NT2/D1 (cell line): Measurements from ENCODE around the gene AARS2.
"Not testable (repeated sequence)": the region's sequence is repeated elsewhere in the genome, so short reads cannot be mapped to it uniquely, and the experiment has no call there.

Experiments used
- DNase-seq: peaks from one replicate; pipeline ENCODE4 v3.0.0-alpha.2; 2011; ENCODE audit warnings: low read depth, low spot score
- H3K27me3 ChIP-seq: 2 replicates; pipeline ENCODE4 v1.6.0; 2011; ENCODE audit warnings: mild to moderate bottlenecking; ENCODE audit not compliant: insufficient read length, insufficient read depth
- H3K36me3 ChIP-seq: 2 replicates; pipeline ENCODE4 v1.6.1; 2011; ENCODE audit warnings: mild to moderate bottlenecking, low read length, mixed read lengths; ENCODE audit not compliant: insufficient read depth, insufficient read length
- H3K4me1 ChIP-seq: 2 replicates; pipeline ENCODE4 v1.5.1; 2011; ENCODE audit not compliant: insufficient read depth, insufficient read length
- H3K4me3 ChIP-seq: 2 replicates; pipeline ENCODE4 v1.5.1; 2011; ENCODE audit warnings: low read depth; ENCODE audit not compliant: insufficient read length
- H3K9ac ChIP-seq: 2 replicates; pipeline ENCODE4 v1.6.0; 2011; ENCODE audit warnings: low read depth; ENCODE audit not compliant: insufficient read length
- H3K9me3 ChIP-seq: 2 replicates; pipeline ENCODE4 v1.5.1; 2011; ENCODE audit warnings: mild to moderate bottlenecking, low read length; ENCODE audit not compliant: insufficient read depth
- SUZ12 ChIP-seq: IDR thresholded peaks from 2 replicates; pipeline ENCODE4 v1.6.1; 2011; ENCODE audit not compliant: insufficient read length, insufficient read depth; ENCODE audit errors: extremely low read depth
- YY1 ChIP-seq: IDR thresholded peaks from 2 replicates; pipeline ENCODE4 v1.6.1; 2011; ENCODE audit not compliant: insufficient read length, insufficient read depth
- ZNF274 ChIP-seq: IDR thresholded peaks from 2 replicates; pipeline ENCODE4 v1.6.1; 2011; ENCODE audit warnings: mild to moderate bottlenecking, low read depth, low read length

AARS2 gene

GRCh38 chr6:44338228-44339122, 25.3 kb upstream of the AARS2 start:
- no peak for TF ChIP-seq ZNF274

GRCh38 chr6:44335631-44336030, 22.5 kb upstream of the AARS2 start:
- Histone ChIP-seq H3K36me3 (no peaks in the 10 kb centered on the region), H3K27me3 (no peaks in the 10 kb centered on the region), H3K4me3 (no peak overlapping the region), H3K9ac (no peak overlapping the region), H3K9me3 (no peaks in the 10 kb centered on the region), H3K4me1 (no peaks in the 10 kb centered on the region)
- TF ChIP-seq YY1 = no peak
- no peak for TF ChIP-seq ZNF274
- TF ChIP-seq SUZ12 = no peak
- no peak for DNase-seq

More at GRCh38 chr6:44338228-44339122, 25.3 kb upstream of the AARS2 start:
- H3K27me3 ChIP-seq = no peaks in the 10 kb centered on the region
- no peaks in the 10 kb centered on the region for H3K36me3 ChIP-seq
- no peak overlapping the region for H3K4me3 ChIP-seq
- no peaks in the 10 kb centered on the region for H3K4me1 ChIP-seq
- no peaks in the 10 kb centered on the region for H3K9me3 ChIP-seq
- no peak overlapping the region for H3K9ac ChIP-seq
- peak; percentile 52 for DNase-seq

DNA sequence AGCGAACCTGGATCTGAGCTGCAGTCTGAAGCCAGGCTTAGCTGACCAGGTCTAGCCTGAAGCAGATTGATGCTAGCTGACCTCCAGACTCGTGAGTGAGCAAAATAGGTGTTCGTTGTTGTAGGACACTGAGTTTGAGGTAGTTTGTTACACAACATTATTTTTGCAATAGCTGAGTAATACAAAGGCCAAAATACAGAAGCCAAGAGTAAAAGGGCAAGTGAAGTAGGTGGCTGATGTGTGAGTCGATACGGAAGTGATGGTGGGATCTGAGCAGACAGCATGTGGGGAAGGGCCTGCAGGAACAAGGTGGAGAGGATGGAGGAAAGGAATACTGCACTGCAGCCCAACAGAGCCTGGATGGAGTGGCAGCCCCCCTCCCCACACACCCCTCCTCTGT, 20.8 kb upstream of the AARS2 start:
- Histone ChIP-seq H3K27me3 (no peaks in the 10 kb centered on the region), H3K36me3 (no peaks in the 10 kb centered on the region), H3K4me3 (no peak overlapping the region), H3K9me3 (no peaks in the 10 kb centered on the region), H3K9ac (no peak overlapping the region), H3K4me1 (no peaks in the 10 kb centered on the region)
- DNase-seq = no peak
- no peak for TF ChIP-seq YY1
- no peak for TF ChIP-seq SUZ12
- TF ChIP-seq ZNF274 = no peak

- Histone ChIP-seq H3K27me3 (no peaks in the 10 kb centered on the region), H3K36me3 (no peaks in the 10 kb centered on the region), H3K9ac (no peak overlapping the region), H3K9me3 (no peaks in the 10 kb centered on the region), H3K4me1 (no peaks in the 10 kb centered on the region), H3K4me3 (no peak overlapping the region)
- no peak for TF ChIP-seq ZNF274
- TF ChIP-seq YY1 = no peak
- TF ChIP-seq SUZ12 = no peak
- no peak for DNase-seq
Observed at GRCh38 chr6:44333273-44333919, 20.2 kb upstream of the AARS2 start.

DNA sequence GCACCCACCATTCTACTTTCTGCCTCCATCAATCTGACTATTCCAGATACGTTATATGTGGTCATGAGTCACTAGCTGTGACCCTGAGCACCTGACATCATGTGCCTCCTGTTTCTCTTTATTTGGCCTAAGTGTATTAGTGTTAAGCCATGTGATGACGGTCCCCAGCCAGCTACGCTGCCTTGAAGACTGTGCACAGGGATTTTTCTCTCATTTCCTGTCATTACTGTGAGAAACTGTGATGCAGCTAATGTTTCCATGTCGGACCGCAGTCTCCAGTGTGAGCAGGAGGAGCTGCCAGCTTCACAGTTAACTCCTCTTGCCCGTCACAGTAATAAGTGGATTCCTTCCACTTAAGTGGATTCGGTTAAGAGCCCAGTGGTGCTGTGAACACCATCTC, 19.4 kb upstream of the AARS2 start:
- TF ChIP-seq ZNF274 (no peak), SUZ12 (no peak), YY1 (no peak)
- DNase-seq = no peak
- H3K36me3 ChIP-seq = no peaks in the 10 kb centered on the region
- H3K4me1 ChIP-seq = no peaks in the 10 kb centered on the region
- no peaks in the 10 kb centered on the region for H3K27me3 ChIP-seq
- H3K9ac ChIP-seq = no peak overlapping the region
- no peak overlapping the region for H3K4me3 ChIP-seq
- no peaks in the 10 kb centered on the region for H3K9me3 ChIP-seq

DNA sequence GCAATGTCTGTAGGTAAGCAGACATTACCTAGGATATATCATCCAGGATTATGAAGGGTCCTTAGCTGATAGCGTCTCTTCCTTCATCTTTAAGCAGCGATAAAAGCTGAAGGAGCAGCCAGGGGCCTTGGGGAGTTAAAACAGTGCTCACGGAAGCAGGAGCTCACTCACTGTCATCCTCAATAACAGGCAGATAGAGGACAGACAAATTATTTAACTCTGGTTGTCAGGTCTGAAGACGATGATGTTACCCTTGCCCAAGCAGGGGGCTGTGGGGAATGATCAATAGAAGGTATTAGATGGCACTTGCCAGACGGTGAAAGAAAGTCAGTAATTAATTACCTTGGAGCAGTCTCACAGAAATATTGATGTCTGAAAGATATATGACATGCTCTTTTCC, 16.7 kb upstream of the AARS2 start:
- H3K4me1 ChIP-seq = no peaks in the 10 kb centered on the region
- H3K36me3 ChIP-seq = no peaks in the 10 kb centered on the region
- no peaks in the 10 kb centered on the region for H3K9me3 ChIP-seq
- no peak overlapping the region for H3K9ac ChIP-seq
- TF ChIP-seq YY1 = no peak
- no peak overlapping the region for H3K4me3 ChIP-seq
- H3K27me3 ChIP-seq = no peaks in the 10 kb centered on the region
- no peak for DNase-seq

DNA sequence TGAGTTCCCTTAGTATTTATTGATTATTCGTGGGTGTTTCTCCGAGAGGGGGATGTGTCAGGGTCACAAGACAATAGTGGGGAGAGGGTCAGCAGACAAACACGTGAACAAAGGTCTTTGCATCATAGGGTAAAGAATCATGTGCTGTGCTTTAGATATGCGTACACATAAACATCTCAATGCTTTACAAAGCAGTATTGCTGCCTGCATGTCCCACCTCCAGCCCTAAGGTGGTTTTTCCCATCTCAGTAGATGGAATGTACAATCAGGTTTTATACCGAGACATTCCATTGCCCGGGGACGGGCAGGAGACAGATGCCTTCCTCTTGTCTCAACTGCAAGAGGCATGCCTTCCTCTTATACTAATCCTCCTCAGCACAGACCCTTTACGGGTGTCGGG, 15.1 kb upstream of the AARS2 start:
- H3K27me3 ChIP-seq, H3K9me3 ChIP-seq, DNase-seq, H3K9ac ChIP-seq, H3K4me1 ChIP-seq, H3K36me3 ChIP-seq, H3K4me3 ChIP-seq: not testable (repeated sequence)
